Measurements from ENCODE around the gene PRLR. TPM values are rescaled to one million over a fixed set of nuclear protein-coding genes. Genes with fewer than 3 reads are reported as not detected.
A peak's percentile ranks its signal among the peaks of the same experiment; 100 is the strongest.

Gene PRLR
- total and polyA plus RNA-seq, 8 donors, result 0.61 to 16.6 (median 8.1) TPM

- FAIRE-seq (no peak), ATAC-seq (peak; percentile 48 to 66 (median 57)), DNase-seq (peak in 3 of 6 donors; percentile 37 to 69 (median 41))
- Histone ChIP-seq H3K9me3 (no peaks in the 10 kb centered on the region), H3K4me1 (peaks cover 12 to 24% (median 22%) of the 10 kb centered on the region in 3 donors), H3K27me3 (no peaks in the 10 kb centered on the region), H3K27ac (no peak overlapping the region), H3K36me3 (no peaks in the 10 kb centered on the region), H3K4me3 (no peak overlapping the region)
- WGBS, 2 donors, result 40 to 52% methylated on average over 7 of the region's 7 CpGs
- TF ChIP-seq CTCF (IDR thresholded peaks at IDR 0.05), result peak in 3 of 4 donors; percentile 22 to 39 (median 32)
- intact Hi-C loops (cut with DNase I), result no loop called here
These were observed 47.3 kb downstream of the PRLR start for GRCh38 chr5:35182910-35183535.

- Histone ChIP-seq H3K4me3 (no peak overlapping the region), H3K27ac (no peak overlapping the region), H3K27me3 (no peaks in the 10 kb centered on the region), H3K4me1 (peaks cover 12 to 24% (median 22%) of the 10 kb centered on the region in 3 donors), H3K36me3 (no peaks in the 10 kb centered on the region), H3K9me3 (no peaks in the 10 kb centered on the region)
- intact Hi-C loops (cut with DNase I), result no loop called here
- no peak for TF ChIP-seq CTCF (IDR thresholded peaks at IDR 0.05)
- DNase-seq (no peak), ATAC-seq (no peak), FAIRE-seq (no peak)
- 96 to 100% methylated on average over 1 of the region's 1 CpG for WGBS, 2 donors
These were observed 47.8 kb downstream of the PRLR start for GRCh38 chr5:35182486-35182885.

GRCh38 chr5:35180046-35180445 is 50.2 kb downstream of the PRLR start:
- FAIRE-seq (no peak), ATAC-seq (no peak), DNase-seq (no peak)
- TF ChIP-seq CTCF (IDR thresholded peaks at IDR 0.05), result no peak
- H3K27me3 ChIP-seq, result no peaks in the 10 kb centered on the region
- no peaks in the 10 kb centered on the region for H3K9me3 ChIP-seq
- no peaks in the 10 kb centered on the region for H3K36me3 ChIP-seq
- H3K4me1 ChIP-seq, result peaks cover 3 to 6% (median 3%) of the 10 kb centered on the region in 3 donors
- intact Hi-C loops (cut with DNase I), result no loop called here
- H3K4me3 ChIP-seq, result no peak overlapping the region
- no peak overlapping the region for H3K27ac ChIP-seq
- WGBS, 2 donors, result 97% methylated on average over 7 of the region's 7 CpGs

GRCh38 chr5:35177783-35178182 is 52.5 kb downstream of the PRLR start:
- TF ChIP-seq CTCF (IDR thresholded peaks at IDR 0.05), result no peak
- no peak for DNase-seq
- H3K27ac ChIP-seq, result no peak overlapping the region
- no peak overlapping the region for H3K4me3 ChIP-seq
- no peaks in the 10 kb centered on the region for H3K27me3 ChIP-seq
- no peak for ATAC-seq
- intact Hi-C loops (cut with DNase I), result no loop called here
- no peak for FAIRE-seq
- no peaks in the 10 kb centered on the region for H3K36me3 ChIP-seq
- H3K4me1 ChIP-seq, result no peaks in the 10 kb centered on the region
- WGBS, 2 donors, result 94 to 95% methylated on average over 3 of the region's 3 CpGs
- H3K9me3 ChIP-seq, result no peaks in the 10 kb centered on the region

GRCh38 chr5:35172533-35172932 is 57.8 kb downstream of the PRLR start:
- FAIRE-seq (no peak), DNase-seq (no peak), ATAC-seq (no peak)
- Histone ChIP-seq H3K36me3 (no peaks in the 10 kb centered on the region), H3K27me3 (no peaks in the 10 kb centered on the region), H3K9me3 (no peaks in the 10 kb centered on the region), H3K4me1 (no peaks in the 10 kb centered on the region), H3K4me3 (no peak overlapping the region), H3K27ac (no peak overlapping the region)
- intact Hi-C loops (cut with DNase I), result no loop called here
- TF ChIP-seq CTCF (IDR thresholded peaks at IDR 0.05), result no peak
- WGBS, 2 donors, result 93 to 95% methylated on average over 5 of the region's 5 CpGs
